Measurements from ENCODE around the gene SCUBE1.

GRCh38 chr22:43370036-43370435 is 26.9 kb upstream of the SCUBE1 start:
- no peak for TF ChIP-seq CTCF (IDR thresholded peaks at IDR 0.05)
- no peak for TF ChIP-seq EP300 (IDR thresholded peaks at IDR 0.05)
- TF ChIP-seq POLR2A (IDR thresholded peaks at IDR 0.05): no peak
